ENCODE data around the gene USP13.

DNA sequence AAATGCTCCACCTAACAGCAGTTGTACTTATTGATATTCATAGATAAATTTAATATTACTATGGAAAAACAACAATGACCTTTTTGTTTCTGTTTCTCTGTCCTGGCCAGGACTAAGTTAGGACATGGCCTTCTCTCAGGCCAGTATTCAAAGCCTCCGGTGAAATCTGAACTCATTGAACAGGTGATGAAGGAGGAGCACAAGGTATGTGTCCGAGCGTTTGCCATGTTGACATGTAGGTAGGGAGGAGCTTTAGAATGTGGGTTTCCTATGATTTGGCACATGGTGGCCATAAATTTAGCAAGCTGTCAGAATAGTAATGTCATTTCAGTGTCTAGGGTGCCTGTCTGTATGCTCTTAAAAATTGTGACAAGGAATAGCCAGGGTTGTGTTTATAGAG, 77.7 kb downstream of the USP13 start:
- no peak for TF ChIP-seq POLR2A (IDR thresholded peaks at IDR 0.05)
- TF ChIP-seq, protein P1, sequence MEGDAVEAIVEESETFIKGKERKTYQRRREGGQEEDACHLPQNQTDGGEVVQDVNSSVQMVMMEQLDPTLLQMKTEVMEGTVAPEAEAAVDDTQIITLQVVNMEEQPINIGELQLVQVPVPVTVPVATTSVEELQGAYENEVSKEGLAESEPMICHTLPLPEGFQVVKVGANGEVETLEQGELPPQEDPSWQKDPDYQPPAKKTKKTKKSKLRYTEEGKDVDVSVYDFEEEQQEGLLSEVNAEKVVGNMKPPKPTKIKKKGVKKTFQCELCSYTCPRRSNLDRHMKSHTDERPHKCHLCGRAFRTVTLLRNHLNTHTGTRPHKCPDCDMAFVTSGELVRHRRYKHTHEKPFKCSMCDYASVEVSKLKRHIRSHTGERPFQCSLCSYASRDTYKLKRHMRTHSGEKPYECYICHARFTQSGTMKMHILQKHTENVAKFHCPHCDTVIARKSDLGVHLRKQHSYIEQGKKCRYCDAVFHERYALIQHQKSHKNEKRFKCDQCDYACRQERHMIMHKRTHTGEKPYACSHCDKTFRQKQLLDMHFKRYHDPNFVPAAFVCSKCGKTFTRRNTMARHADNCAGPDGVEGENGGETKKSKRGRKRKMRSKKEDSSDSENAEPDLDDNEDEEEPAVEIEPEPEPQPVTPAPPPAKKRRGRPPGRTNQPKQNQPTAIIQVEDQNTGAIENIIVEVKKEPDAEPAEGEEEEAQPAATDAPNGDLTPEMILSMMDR (IDR thresholded peaks at IDR 0.05), result no peak
